WERI-Rb-1 (cell line): Measurements from ENCODE around the gene PGAP6.
"Not testable (repeated sequence)": the region's sequence is repeated elsewhere in the genome, so short reads cannot be mapped to it uniquely, and the experiment has no call there.

Experiments used
- DNase-seq: peaks from one replicate; pipeline ENCODE4 v3.0.0-alpha.2; 2020
- H3K27ac ChIP-seq: fragments of 250-450 bp; sonication (Bioruptor Pico); 2 replicates; pipeline ENCODE4 v1.5.1; 2020; ENCODE audit warnings: mild to moderate bottlenecking, moderate library complexity
- H3K27me3 ChIP-seq: fragments of 250-450 bp; sonication (Bioruptor Pico); 2 replicates; pipeline ENCODE4 v1.5.1; 2021; ENCODE audit warnings: mild to moderate bottlenecking, low read depth, moderate library complexity; ENCODE audit not compliant: insufficient read depth, severe bottlenecking
- H3K36me3 ChIP-seq: fragments of 250-450 bp; sonication (Bioruptor Pico); 2 replicates; pipeline ENCODE4 v1.5.1; 2020; ENCODE audit warnings: mild to moderate bottlenecking, moderate library complexity
- H3K4me3 ChIP-seq: 2 replicates; pipeline ENCODE4 v1.5.1; 2011; ENCODE audit warnings: low read depth, mild to moderate bottlenecking, control low read depth, low read length
- H3K9me3 ChIP-seq: fragments of 250-450 bp; sonication (Bioruptor Pico); 2 replicates; pipeline ENCODE4 v1.5.1; 2021; ENCODE audit warnings: mild to moderate bottlenecking, moderate library complexity; ENCODE audit not compliant: severe bottlenecking
- CTCF ChIP-seq: IDR thresholded peaks from 2 replicates; pipeline ENCODE4 v1.5.1; 2011; ENCODE audit warnings: low read depth, mild to moderate bottlenecking, control low read depth, inconsistent platforms, low read length

The PGAP6 gene

DNA sequence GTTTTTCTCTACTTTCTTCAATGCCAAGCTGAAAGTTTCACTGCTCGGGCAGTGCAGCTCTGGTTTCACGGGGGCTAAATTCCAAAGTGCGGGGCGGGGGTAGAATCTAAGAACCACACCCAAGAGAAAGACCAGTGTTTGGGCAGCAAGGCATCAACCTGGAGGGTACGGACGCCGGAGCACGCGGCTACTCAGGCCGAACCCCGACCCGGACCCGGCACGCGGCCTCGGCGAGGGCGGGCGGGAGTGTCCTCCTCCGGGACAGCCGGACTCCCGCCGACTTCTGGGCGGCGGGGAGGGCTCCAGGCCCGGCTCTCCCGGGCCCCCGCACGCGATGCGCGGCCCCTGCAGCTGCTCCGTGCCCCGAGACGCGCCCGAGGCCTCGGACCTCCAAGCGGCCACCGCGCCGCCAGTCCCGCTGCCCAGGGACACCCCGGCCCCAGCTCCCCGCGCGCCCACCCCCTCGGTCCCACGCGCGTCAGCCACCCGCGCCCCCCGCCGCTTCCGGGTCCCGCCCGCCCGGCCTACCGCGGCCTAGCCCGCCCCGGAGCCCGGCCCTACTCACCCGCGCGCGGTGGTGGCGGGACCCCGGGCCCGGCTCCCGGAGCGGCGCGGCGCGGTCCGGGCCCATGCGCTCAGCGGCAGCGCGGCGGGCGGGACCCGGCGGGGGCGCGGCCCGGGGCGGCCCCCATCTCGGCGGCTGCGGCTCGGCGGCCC, 29.8 kb downstream of the PGAP6 start:
- TF ChIP-seq CTCF = no peak
- no peaks in the 10 kb centered on the region for H3K9me3 ChIP-seq
- no peak for DNase-seq
- H3K36me3 ChIP-seq = peaks cover 29% of the 10 kb centered on the region
- H3K27ac ChIP-seq = no peak overlapping the region
- peak overlapping the region; percentile 62 for H3K4me3 ChIP-seq
- H3K27me3 ChIP-seq = no peaks in the 10 kb centered on the region

DNA sequence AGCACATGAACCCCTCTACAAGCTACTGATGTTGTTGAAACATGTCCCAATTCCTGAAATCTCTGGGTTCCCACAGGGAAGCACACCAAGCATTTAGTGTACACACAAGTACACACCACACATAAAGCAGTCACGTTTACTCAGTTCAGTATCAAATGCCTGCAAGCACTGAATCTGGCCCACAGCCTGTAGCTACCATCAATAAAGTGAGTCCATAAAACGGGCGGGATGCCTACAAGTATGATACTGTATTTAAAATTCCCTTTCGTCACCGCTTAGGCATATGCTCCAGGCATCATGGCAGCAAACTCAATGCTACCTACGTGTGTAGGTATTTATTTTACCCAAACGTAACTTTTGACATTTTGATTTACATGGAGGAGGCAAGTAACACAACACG, 31.6 kb downstream of the PGAP6 start:
- no peak overlapping the region for H3K27ac ChIP-seq

DNA sequence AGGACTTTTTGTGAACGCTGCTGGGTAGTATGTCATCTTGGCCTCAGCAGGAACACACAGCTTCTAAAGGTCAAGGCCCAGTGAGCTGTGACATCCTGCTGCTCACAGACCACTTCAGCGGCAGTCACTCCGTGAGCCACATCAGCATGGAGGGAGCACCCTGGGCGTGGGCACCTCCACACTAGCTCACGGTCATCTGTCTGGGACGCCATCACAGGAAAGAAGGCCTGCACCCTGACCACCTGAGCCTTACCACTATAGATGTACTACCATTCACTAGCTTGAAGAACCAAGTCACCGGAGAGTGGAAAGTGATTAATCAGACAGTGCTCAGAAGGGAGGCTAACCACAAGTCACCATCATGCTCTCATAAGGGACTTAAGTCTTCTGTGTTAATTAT, 32.6 kb downstream of the PGAP6 start:
- no peak for TF ChIP-seq CTCF
- H3K9me3 ChIP-seq = no peaks in the 10 kb centered on the region
- no peaks in the 10 kb centered on the region for H3K27me3 ChIP-seq
- DNase-seq = no peak
- no peak overlapping the region for H3K4me3 ChIP-seq
- H3K27ac ChIP-seq = no peak overlapping the region
- H3K36me3 ChIP-seq = peaks cover 55% of the 10 kb centered on the region

More for the DNA sequence above, 31.6 kb downstream of the PGAP6 start:
- TF ChIP-seq CTCF = no peak
- no peak for DNase-seq
- H3K9me3 ChIP-seq = no peaks in the 10 kb centered on the region
- H3K4me3 ChIP-seq = no peak overlapping the region
- H3K27me3 ChIP-seq = no peaks in the 10 kb centered on the region
- H3K36me3 ChIP-seq = peaks cover 46% of the 10 kb centered on the region

DNA sequence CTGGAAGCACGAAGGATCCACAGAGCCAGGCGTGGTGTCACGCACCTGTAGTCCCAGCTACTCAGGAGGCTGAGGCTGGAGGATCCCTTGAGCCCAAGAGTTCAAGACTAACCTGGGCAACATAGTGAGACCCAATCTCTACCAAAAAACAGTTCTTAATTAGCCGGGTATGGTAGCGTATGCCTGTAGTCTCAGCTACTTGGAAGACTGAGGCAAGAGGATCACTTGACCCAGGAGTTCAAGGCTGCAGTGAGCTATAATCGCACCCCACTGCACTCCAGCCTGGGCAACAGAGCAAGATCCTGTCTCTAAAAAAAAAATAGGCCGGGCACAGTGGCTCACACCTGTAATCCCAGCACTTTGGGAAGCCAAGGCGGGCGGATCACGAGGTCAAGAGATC, 33.3 kb downstream of the PGAP6 start:
- H3K9me3 ChIP-seq, H3K4me3 ChIP-seq, DNase-seq, H3K27ac ChIP-seq, H3K27me3 ChIP-seq: not testable (repeated sequence)
- peaks cover 58% of the 10 kb centered on the region for H3K36me3 ChIP-seq

DNA sequence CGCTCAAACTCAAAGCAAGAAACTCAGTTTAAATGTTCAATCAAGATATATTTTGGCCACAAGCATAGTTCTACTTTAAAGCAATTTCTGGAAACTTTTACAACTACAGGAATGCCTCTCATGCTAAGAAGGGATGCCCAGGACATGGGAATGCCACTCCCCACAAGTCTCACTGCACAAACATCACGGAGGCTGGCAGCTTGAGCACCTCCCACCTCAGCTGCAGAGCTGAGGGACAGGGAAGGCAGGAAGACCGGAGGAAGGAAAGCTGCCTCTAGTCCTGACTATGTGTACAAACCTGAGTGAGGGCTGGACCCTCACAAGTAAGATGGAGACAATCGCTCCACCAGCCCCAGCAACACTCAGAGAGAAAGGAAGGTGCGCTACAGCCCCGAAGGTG, 34.6 kb downstream of the PGAP6 start:
- Histone ChIP-seq H3K4me3 (no peak overlapping the region), H3K36me3 (peaks cover 70% of the 10 kb centered on the region), H3K27ac (no peak overlapping the region), H3K27me3 (no peaks in the 10 kb centered on the region), H3K9me3 (no peaks in the 10 kb centered on the region)
- DNase-seq = no peak
- no peak for TF ChIP-seq CTCF

GRCh38 chr16:346587-346986, 35.2 kb downstream of the PGAP6 start:
- Histone ChIP-seq H3K27me3 (no peaks in the 10 kb centered on the region), H3K4me3 (no peak overlapping the region), H3K27ac (no peak overlapping the region), H3K9me3 (no peaks in the 10 kb centered on the region), H3K36me3 (peaks cover 70% of the 10 kb centered on the region)
- DNase-seq = no peak
- no peak for TF ChIP-seq CTCF
